Mammary epithelial cell (primary cell): Measurements from ENCODE around the gene OGDH.

Source experiments
- EZH2 ChIP-seq: IDR thresholded peaks from 2 replicates; pipeline ENCODE4 v1.6.1; 2012; ENCODE audit warnings: low read length, inconsistent platforms, borderline replicate concordance
- TF ChIP-seq, protein P1 (sequence below), 2 donors: IDR thresholded peaks in 1 of 2; conservative IDR thresholded peaks in 1 of 2; 2 replicates each; pipeline ENCODE4 v1.5.1; 2011 to 2012; ENCODE audit warnings: inconsistent platforms in 2 of 2, low read length in 2 of 2, mild to moderate bottlenecking in 2 of 2, control low read depth in 1 of 2, low read depth in 1 of 2; ENCODE audit not compliant: insufficient read depth in 1 of 2; ENCODE audit errors: extremely low read depth in 1 of 2

DNA sequence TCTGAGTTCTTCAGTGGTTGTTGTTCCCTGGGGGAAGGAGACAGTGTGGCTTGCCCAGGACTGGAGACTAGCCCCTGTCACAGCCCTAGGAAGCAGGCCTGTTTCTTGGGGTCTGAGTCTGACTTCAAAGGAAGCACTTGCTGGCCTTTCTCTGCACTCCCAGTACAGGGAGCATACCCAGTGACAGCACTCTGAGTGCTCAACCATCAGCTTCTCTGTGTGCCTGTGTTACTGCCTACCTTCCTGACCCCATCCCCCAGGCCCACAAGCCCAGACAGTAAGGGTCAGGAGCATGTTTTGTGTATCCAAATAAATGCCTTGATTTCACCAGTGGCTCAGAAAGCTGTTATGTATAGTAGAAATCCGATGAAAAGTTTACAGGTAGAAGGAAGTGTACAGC lies 48.9 kb downstream of the OGDH start:
- TF ChIP-seq, protein P1, sequence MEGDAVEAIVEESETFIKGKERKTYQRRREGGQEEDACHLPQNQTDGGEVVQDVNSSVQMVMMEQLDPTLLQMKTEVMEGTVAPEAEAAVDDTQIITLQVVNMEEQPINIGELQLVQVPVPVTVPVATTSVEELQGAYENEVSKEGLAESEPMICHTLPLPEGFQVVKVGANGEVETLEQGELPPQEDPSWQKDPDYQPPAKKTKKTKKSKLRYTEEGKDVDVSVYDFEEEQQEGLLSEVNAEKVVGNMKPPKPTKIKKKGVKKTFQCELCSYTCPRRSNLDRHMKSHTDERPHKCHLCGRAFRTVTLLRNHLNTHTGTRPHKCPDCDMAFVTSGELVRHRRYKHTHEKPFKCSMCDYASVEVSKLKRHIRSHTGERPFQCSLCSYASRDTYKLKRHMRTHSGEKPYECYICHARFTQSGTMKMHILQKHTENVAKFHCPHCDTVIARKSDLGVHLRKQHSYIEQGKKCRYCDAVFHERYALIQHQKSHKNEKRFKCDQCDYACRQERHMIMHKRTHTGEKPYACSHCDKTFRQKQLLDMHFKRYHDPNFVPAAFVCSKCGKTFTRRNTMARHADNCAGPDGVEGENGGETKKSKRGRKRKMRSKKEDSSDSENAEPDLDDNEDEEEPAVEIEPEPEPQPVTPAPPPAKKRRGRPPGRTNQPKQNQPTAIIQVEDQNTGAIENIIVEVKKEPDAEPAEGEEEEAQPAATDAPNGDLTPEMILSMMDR (conservative IDR thresholded peaks at IDR 0.05 in 1 of 2, IDR thresholded peaks at IDR 0.05 in 1 of 2; ENCODE audit: extremely low read depth in 1 of 2, insufficient read depth in 1 of 2, low read depth in 1 of 2, low read length in 2 of 2) = no peak
- TF ChIP-seq EZH2 = no peak
